ENCODE data around the gene DLX3.

DLX3 gene

GRCh38 chr17:49992933-49993422 lies 2.0 kb downstream of the DLX3 start:
- DNase-seq (ENCODE audit: low read depth in 1 of 2, low spot score in 1 of 2), result no peak

- no peak for DNase-seq (ENCODE audit: low read depth in 1 of 2, low spot score in 1 of 2)
Measured at GRCh38 chr17:49992191-49992932, 2.7 kb downstream of the DLX3 start.

- DNase-seq (ENCODE audit: low read depth in 1 of 2, low spot score in 1 of 2), result no peak
Measured at GRCh38 chr17:49991409-49991808, 3.6 kb downstream of the DLX3 start.

DNA sequence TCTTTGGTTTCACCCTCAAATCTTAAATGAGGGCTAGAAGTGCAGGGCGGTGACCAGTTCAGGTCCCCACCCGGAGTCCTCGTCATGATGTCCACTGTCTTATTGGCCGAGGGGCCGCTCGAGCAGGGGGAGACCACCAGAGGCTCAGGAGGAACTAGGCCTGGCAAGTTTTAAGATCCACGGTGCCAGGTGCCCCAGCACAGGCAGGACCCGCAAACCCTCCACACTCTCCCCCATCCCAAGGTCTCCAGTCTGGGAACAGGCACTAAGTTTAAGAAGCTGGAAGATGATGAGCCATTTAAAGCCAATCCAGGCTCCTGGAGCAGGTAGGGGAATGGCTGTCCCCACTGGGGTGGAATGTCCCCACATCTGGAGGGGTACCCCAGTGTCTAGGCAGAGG lies 4.1 kb downstream of the DLX3 start:
- DNase-seq (ENCODE audit: low read depth in 1 of 2, low spot score in 1 of 2), result no peak

GRCh38 chr17:49990331-49990730 lies 4.7 kb downstream of the DLX3 start:
- no peak for DNase-seq (ENCODE audit: low read depth in 1 of 2, low spot score in 1 of 2)

DNA sequence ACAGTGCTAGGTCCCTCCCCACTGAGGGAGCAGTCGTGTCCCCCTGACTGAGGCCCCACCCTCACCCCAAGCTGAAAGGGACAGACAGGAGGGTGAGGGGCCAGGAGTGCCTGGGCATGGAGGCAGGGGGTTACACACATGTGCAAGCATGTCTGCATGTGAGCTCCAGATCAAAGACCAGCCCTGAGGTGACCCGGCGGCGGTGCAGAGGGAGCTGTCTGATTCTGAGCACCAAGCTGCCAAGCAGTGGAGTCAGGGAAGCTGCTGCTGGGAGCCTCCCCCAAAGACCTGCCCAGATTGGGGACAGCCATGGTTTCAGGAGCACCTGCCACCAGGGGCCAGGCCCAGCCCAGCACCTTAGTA lies 5.5 kb downstream of the DLX3 start:
- no peak for DNase-seq (ENCODE audit: low read depth in 1 of 2, low spot score in 1 of 2)

DNA sequence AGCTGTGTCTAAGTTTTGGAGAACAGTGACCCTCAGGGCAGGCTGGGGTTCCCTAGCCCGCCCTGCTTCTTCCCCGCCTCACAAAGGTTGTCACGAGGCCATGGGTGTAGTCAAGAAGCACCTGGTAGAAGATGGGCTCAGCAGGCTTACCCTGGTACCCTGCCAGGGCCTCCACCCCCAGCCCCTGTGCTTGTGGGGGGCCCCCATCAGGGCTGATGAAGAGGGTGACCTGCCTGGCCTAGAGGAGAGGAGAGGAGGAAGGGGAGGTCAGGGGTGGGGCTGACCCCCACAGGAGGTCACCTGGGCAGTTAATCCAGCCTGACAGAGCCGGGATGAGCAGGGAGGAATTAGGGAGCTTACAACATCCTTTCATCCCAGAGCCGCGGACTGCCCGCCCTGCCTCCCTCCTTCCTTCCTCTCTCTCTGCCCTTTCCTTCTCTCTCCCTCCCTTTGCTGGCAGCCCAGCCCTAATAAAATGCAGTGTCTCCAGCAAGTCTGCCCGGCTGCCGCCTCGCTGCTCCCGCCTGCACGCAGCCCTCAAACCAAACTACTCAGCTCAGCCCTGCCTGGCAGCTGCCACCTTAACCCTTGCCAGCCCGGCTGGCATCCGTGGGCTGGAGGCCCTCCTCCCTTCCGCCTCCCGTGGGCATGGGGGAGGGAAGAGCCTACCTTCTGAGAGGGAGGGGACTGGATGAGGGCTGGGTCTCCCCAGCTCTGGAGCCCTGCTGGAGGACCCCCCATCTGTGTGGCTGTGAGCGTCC lies 7.2 kb downstream of the DLX3 start:
- no peak for DNase-seq (ENCODE audit: low read depth in 1 of 2, low spot score in 1 of 2)

DNA sequence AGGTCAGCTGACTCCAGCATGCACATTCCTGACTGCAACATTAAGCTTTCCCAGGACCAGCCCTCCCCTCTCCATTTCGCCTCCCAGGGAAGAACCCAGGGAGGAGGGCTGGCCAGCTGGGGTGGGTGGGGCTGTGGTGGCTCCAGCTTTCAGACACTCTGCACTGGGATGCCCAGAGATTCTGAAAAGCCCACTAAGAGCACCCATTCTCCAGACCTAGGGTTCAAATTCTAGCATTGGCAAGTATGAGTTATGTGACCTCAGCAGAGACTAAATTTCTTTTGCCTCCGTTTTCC lies 7.8 kb downstream of the DLX3 start:
- DNase-seq (ENCODE audit: low read depth in 1 of 2, low spot score in 1 of 2), result no peak

- no peak for DNase-seq (ENCODE audit: low read depth in 1 of 2, low spot score in 1 of 2)
Measured at GRCh38 chr17:49986396-49987289, 8.4 kb downstream of the DLX3 start.

GRCh38 chr17:49985310-49985990 lies 9.6 kb downstream of the DLX3 start:
- DNase-seq (ENCODE audit: low read depth in 1 of 2, low spot score in 1 of 2), result no peak

GRCh38 chr17:49984776-49985175 lies 10.2 kb downstream of the DLX3 start:
- no peak for DNase-seq (ENCODE audit: low read depth in 1 of 2, low spot score in 1 of 2)

- DNase-seq (ENCODE audit: low read depth in 1 of 2, low spot score in 1 of 2), result no peak
Measured at GRCh38 chr17:49984283-49984682, 10.7 kb downstream of the DLX3 start.

DNA sequence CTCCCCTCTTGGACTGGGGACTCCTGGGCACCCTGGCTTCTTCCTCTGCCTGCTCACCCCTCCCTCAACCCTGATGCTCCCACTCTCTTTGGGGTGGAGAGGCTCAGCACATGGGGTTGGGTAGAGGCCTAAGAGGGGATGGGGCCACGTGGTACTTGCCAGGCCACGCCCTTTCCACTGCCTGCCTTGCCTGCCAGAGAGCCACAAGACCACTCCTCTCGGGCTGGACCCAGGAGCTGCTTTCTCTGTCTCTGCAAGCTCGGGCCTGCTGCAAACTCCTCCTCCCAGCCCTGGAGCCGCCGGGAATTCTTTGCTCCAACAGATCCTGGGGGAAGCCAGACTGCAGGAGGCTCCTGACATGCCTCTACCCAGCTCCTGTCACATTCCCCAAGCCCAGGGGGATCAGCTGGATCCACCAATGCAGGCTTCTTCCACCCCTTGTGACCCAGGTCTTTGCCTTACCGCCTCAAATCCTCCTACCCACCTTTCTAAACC lies 14.3 kb downstream of the DLX3 start:
- no peak for DNase-seq (ENCODE audit: low read depth in 1 of 2, low spot score in 1 of 2)

DNA sequence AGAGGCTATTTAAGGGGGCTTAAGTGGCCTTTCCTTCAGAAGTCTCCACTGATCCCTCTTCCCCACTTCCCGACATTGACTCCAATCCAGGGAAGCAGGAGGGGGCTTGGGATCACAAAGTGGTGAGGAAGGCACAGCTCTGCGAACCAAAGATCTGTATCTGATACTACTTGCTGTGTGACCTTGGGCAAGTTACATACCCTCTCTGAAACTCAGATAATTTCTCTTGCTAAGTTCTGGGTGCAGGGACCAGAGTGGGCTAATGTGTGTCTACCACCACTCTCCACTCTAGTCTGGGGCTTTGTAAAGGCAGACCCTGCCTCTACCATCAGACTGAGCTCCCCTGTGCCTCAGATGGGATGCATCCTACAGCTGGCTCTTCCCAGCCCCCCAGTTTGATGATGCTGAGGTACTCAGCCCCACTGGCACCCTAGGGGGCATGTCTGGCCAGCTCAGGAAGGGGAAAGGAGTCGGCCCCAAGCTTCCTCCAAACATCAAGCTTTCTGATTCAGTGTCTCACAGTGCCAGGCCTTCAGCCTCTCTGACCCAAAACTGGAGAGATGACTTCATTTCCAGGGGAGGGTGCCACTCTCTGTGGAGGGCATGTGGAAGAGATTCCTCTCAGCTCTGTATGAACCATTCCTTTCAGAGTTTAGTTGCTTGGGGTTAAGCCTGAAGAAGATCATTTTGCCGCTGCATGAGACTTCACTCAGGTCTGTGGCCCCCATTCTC lies 15.1 kb downstream of the DLX3 start:
- no peak for DNase-seq (ENCODE audit: low read depth in 1 of 2, low spot score in 1 of 2)

- DNase-seq (ENCODE audit: low read depth in 1 of 2, low spot score in 1 of 2), result no peak
Measured at GRCh38 chr17:49978501-49978900, 16.5 kb downstream of the DLX3 start.

GRCh38 chr17:49977463-49978389 lies 17.3 kb downstream of the DLX3 start:
- DNase-seq (ENCODE audit: low read depth in 1 of 2, low spot score in 1 of 2), result no peak

GRCh38 chr17:49976828-49977202 lies 18.2 kb downstream of the DLX3 start:
- no peak for DNase-seq (ENCODE audit: low read depth in 1 of 2, low spot score in 1 of 2)

- no peak for DNase-seq (ENCODE audit: low read depth in 1 of 2, low spot score in 1 of 2)
Measured at GRCh38 chr17:49976163-49976827, 18.7 kb downstream of the DLX3 start.

GRCh38 chr17:49975531-49975930 lies 19.5 kb downstream of the DLX3 start:
- DNase-seq (ENCODE audit: low read depth in 1 of 2, low spot score in 1 of 2), result no peak
